HG02852 (cell line): ENCODE data around the gene PBX2.
"Not testable (repeated sequence)": the region's sequence is repeated elsewhere in the genome, so short reads cannot be mapped to it uniquely, and the experiment has no call there.

Experiments
- ATAC-seq: cut with Tn5 transposase; IDR thresholded peaks from one replicate; pipeline ENCODE4 v1.9.1; 2021; ENCODE audit warnings: mild to moderate bottlenecking, moderate library complexity; ENCODE audit not compliant: unreplicated experiment

PBX2 gene

DNA sequence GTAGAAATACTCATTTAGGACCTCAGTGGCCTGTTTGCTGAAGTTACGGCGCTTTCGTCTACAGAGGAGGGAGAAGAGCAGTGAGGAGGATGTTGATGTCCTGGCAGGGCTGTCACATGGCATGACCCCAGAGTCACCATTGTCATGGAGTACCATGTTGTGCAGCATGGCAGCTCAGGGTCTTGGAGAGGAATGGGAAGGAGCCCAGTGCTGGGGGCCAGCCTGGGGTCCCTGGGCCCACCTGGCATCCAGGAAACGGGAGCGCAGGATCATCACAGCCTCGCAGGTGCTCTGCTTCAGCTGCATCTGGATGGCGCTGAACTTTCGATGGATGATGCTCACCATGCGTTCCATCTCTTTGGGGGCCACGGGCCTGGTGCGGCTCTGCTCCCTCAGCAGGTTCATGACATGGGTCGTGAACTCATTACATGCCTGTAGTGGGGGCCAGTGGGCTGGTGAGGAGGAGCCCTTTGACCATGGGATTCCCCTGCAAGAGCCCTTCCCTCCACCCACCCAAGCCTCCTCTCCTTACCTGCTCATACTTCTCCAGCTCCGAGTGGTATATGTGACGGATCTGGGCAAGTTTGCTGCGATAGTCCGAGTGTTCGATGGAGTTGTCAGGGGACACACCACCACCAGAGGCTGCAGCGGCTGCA lies 2.1 kb downstream of the PBX2 start:
- ATAC-seq = not testable (repeated sequence)

DNA sequence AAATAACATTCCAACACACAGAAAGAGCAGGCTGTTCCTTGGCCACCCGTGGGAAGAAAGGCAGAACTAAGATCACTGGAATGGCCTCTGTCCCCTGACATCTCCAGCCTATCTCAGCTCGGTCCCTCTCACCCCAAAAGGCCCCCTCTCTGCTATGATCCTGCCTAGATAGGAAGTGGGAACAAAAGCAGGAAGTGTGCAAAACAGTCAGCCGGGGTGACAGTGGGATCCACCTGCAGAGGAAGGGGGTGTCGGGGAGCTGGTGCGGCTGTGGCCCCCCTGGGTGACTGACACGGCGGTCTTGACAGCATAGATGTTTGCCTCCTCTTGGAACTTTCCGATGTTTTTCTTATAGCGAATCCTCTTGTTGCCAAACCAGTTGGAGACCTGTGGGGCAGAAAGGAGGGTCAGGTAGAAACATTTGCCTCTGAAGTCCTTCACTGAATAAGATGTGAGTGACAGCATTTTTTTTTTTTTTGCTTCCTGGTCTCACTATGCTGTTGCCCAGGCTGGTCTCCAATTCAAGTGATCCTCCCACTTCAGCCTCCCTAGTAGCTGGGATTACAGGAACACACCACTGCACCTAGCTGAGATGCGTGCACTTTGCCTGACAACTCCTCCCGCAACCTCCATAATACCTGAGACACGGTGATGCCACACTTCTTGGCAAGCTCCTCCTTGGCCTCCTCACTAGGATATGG lies 2.8 kb downstream of the PBX2 start:
- no peak for ATAC-seq

DNA sequence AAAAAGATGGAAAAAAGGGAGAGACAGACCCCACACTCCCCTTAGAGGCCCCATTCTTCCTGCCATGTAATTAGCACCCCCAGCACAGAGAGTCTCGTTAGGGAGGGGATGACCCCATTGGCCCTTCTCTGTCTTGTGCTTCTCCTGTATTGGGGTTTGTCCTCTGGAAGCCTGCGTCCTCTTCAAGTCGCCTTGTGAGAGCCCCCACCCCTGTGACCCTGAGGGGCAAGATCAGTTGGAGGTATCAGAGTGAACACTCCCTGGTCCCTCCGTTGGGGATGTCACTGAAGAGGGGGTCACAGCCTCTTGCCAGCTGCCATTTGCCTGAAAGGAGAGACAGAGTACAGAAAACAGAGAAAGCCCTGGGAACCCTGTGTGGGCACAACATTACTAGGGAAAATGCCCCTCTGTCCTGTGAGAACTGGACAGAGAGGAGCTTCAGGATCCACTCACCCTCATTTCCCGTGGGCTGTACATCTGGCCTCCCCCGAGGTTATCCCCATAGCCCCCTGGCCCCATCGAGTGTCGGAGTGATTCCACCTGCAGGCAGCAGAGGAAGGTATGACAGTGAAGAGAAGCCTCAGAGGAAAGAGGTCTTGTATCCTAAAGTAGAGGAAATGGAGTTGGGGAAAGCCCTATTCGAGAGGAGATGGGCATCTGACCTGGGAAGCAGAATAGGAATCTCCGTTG lies 3.7 kb downstream of the PBX2 start:
- ATAC-seq = not testable (repeated sequence)

DNA sequence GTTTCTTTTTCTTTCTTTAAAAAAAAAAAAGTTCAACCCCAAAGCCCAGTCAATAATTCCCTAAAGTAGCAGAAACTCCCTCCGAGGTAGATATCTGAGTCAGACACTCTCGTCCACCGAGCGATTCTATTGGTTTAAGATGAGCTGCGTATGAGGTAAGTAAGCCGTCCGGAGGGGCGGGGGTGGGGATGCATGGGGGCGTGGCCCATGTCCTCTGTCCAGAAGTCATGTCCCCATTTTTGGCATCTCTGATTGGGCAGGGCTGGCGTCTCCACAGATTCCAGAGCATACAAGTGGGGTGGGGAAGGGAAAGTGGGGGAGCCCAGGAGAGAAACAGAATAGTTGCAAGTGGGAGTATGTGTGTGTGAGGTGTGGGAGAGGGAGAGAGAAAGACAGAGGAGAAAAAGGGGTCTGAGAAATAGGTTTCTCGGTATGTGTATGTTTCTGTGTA lies 4.3 kb downstream of the PBX2 start:
- ATAC-seq = not testable (repeated sequence)

DNA sequence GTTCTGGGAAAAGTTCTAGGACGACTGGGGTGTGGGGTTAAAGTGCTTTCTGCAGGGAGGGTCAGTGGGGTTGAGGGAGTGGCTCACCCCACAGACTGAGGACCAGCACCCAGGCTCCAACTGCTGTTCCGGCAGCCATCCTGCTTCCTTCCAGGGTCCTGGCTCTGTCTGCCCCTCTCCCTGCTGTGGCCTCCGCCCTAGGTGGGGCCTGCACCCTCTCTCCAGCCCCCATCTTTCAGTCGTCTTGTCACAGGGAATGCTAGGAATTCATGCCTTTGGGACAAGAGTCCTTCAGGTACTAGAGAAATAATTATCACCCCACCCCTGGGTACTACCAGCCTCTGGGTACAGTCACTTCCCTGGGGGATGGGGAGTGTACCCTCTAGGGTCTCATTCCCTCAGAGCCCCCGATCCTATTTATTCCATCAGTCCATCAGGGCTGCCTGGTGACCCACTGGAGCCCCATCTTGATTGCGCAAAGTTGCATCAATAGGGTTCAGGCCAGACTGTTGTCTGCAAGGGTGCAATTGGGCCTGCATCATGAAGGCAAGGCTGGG lies 5.8 kb downstream of the PBX2 start, which contains the start of gene AGER:
Gene AGER, minus strand, starts transcription at position 170 of the 557 bp plus-strand sequence. Its CDS starts 31 bp downstream, at position 139.
- ATAC-seq = no peak

DNA sequence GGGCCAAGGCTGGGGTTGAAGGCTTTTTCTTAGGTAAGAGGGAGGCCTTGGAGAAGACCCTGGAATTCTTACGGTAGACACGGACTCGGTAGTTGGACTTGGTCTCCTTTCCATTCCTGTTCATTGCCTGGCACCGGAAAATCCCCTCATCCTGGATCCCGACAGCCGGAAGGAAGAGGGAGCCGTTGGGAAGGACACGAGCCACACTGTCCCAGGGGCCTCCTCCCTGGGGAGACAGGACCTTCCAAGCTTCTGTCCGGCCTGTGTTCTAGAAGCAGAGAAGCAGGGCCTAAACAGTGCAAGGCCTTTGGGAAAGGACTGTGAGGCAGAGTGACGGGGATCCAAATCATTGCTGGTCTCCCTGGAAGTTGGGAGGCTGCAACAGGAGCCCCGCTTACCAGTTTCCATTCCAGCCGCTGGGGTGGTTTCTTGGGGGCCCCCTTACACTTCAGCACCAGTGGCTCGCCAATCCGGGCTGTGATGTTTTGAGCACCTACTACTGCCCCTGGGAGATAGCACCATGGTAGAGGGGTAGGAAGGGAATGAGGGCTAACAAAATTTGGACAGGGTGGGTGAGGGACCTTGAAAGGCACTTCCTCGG lies 6.4 kb downstream of the PBX2 start:
- ATAC-seq = no peak

DNA sequence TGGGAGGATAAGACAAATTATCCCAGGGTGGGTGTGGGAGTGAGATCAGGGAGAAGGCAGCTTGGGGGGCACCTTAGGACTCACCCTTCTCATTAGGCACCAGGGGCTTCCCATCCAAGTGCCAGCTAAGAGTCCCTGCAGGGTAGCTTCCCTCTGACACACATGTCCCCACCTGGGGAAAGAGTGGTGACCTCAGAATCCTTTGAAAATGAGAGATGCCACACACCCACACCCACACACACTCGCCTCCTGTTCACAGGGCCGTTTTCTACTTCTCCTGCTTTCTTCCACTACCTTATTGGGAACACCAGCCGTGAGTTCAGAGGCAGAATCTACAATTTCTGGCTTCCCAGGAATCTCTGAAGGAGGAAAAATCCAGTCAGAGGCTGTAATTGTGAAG lies 7.0 kb downstream of the PBX2 start:
- ATAC-seq = no peak

DNA sequence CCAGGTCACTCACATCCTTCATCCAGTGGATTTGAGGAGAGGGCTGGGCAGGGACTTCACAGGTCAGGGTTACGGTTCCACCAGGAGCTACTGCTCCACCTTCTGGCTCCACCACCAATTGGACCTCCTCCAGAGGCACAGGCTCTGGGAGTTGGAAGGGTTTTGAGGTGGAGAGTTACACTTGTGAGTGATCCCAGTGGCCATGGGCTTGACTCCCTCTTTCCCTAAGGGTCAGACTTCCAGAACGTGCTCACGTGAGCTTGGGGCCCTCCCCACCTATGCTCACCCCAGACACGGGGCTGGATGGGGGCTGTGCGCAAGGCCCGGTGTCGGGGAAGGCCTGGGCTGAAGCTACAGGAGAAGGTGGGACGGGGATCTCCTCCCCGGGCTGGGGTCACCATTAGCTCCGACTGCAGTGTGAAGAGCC lies 7.4 kb downstream of the PBX2 start:
- no peak for ATAC-seq

DNA sequence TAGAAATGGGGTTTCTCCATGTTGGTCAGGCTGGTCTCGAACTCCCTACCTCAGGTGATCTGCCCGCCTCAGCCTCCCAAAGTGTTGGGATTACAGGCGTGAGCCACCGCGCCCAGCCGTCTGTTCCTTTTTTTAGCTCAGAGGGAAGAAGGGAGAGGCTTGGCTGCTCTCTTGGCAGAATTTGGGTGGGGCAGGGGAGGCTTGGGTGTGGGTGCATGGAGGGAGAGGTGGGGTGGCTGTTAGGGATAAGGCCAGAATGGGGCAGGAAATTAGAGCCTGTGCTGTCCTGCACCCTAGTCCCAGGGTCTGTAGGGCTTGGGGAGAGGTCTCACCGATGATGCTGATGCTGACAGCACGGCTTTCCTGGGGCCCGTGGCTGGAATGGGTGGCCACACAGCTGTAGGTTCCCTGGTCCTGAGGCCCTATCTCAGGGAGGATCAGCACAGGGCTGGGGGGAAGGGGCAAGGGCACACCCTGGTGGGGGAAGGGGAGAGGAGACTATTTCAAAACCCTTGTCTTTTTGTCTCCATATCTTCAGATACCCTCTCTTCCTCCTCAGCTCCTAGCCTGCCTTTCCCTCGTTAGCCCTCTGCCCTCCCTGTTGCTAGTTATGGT lies 8.0 kb downstream of the PBX2 start:
- ATAC-seq = no peak

DNA sequence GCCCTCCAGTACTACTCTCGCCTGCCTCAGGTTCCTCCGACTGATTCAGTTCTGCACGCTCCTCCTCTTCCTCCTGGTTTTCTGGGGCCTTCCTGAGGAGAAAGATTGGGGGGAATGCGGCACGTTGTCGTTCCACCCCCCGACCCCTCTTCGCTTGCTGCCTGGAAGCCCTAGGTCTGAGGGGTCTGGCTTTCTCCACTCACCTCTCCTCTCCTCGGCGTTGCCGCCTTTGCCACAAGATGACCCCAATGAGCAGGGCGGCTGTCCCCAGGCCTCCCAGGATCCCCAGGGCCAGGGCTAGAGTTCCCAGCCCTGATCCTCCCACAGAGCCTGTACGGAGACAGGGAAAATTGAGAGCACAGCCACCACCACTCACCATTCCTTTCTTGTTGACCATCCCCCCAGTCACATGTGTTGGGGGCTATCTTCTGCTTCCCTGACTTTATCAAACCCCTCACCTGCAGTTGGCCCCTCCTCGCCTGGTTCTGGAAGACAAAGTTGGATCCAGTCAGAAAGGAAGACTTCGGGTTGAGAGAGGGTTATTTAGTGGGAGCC lies 8.8 kb downstream of the PBX2 start:
- ATAC-seq = no peak

DNA sequence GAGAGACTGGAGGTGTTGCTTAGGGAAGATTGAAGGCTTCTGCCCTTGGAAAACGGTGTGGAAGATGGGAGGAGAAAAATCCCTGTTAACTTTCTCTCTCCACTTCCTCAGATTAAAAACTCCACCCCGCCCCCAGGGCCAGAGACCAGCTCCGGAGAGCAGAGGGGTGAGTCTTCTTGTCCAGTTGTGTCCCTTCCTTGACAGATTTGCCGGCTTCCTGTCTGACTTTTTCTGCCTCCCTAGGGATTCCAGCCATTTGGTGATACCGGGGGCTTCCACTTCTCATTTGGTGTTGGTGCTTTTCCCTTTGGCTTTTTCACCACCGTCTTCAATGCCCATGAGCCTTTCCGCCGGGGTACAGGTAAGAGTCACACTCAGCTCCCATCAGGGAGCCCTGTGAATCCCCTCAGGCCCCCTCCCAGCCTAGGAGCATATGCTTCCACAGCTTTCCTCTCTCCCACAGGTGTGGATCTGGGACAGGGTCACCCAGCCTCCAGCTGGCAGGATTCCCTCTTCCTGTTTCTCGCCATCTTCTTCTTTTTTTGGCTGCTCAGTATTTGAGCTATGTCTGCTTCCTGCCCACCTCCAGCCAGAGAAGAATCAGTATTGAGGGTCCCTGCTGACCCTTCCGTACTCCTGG lies 10.1 kb downstream of the PBX2 start:
- no peak for ATAC-seq

DNA sequence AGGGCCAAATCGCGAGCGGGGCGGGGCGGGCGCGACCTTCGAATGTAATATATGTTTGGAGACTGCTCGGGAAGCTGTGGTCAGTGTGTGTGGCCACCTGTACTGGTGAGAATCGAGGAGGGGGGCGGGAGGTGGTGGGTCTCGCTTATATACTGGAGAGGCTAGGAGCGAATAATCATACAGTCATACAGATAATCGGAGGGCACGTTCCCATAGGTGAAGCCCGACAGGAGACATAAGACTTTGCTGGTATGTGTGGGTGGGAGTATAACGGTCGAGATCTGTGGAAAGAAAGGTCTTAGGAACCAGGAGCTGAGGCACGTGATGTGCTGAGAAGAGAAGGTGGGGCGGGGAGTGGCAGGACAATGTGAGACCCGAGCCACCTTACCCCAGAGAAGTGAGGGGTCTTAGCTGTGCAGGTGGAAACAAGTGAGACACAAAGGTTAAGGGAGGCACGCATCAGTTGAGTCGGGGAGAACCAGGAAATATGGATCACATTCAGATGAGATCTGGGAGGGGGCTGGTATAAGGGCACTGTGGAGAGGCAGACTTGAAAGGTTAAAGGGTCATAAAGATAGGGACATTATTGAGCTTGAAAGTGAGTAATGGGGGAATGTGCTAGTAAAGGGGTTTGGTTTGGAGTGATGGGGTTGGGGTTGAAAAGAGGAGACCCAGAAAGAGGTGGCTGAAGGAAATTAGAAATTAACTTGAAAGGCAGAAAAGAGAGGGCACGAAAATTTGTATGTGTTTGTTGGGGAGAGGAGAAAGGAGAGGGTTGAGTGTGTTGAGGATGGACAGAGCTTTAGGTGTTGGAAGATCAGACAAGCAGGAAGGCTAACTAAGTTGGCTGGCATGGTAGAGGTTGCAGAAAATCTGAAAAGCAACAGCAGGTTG lies 11.2 kb downstream of the PBX2 start:
- ATAC-seq = no peak

DNA sequence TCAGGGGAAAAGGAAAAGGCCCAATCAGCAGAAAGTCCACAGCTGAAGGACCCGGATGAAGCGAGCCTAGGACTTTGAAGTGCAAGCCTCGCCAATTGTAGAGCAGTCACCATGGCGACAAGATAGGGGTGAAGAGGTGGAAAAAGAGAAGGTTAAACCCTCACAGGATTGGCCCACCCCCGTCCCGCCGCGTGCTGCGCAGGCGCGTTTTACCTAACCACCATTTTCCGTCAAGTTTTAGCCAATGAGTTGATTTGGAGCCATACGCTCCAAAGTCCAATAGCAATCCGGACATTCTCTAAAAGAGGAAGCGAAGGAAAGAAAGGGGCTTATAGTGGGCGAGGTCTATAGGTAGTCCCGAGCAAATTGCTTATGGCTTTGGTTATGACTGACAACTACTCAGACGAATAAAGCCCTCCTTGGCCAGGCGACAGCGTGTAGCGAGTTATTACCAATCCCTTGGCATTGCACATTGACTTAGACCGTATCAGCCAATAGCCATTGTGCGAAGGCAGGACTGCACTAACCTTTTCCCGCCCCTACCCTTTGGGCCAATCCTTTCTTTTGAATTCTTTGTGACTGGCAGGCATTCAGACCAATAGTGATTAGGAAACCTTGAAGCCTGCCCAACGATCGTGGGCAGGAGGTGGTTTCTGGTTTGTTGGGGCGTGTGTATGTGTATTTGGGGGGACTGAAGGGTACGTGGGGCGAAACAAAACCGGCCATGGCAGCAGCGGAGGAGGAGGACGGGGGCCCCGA lies 12.0 kb downstream of the PBX2 start, which contains the start of gene RNF5:
Gene RNF5, plus strand, starts transcription at position 618 of the 759 bp plus-strand sequence. Its CDS starts 107 bp downstream, at position 725.
- peak; percentile 85 for ATAC-seq

DNA sequence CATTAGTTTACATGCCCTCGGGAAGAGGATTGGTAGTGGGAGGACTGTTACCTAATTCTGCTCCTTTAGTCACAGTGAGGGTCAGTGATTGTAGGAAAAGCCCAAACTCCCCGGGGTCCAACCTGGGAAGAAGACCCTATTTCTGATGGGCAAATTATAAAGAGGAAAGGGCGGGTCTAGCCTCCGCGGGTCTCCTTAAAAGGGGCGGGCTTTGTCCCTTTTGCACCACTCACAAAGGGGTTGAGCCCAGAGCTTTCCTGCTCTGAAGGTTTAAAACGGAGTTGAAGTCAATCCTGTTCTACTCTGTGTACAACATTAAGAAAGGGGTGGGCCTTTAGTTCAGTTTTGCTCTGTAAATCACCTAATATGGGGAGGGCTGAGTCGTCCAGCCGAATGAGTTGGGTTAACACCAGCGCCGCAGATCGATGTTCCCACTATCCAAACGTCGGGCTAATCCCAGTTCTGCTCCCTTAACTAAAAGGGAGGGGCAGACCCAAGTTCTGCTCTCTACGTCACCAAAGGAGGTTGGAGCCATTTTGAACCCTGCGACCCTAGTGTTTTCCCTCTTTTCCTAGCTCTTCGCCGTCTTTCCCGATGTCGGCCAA lies 12.7 kb downstream of the PBX2 start:
- ATAC-seq = no peak

DNA sequence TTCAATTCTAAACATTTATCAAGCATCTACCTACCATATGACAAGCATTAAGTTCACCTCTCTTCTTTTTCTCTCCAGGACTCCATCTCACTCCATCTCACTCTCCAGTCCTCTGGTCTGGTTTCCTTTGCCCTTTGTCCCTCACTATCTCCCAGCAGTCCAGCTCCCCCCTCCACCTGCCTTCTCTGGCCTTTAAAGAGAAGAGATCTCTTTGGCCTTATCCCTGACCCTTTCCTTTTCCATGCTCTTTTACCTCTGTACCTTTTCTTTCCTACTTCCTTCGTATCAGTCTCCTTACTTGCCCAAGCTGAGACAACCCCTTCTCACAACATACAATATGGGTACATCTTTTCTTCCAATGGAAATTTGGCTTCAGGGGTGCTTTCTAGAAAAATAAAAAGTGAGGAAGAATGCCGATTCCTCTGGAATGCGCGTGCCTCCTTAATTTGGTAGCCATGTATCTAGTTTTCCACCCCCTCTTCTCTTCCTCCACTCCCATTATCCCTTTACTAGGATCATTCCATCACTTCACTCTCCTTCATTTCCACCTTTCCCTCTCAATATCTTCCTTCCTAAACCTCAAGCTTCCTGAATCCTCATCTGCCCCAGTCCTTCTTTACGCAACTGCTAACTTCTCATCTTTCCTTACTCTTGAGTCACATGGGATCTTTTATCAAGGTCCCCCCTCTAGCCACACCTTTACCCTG lies 13.4 kb downstream of the PBX2 start:
- ATAC-seq = no peak

DNA sequence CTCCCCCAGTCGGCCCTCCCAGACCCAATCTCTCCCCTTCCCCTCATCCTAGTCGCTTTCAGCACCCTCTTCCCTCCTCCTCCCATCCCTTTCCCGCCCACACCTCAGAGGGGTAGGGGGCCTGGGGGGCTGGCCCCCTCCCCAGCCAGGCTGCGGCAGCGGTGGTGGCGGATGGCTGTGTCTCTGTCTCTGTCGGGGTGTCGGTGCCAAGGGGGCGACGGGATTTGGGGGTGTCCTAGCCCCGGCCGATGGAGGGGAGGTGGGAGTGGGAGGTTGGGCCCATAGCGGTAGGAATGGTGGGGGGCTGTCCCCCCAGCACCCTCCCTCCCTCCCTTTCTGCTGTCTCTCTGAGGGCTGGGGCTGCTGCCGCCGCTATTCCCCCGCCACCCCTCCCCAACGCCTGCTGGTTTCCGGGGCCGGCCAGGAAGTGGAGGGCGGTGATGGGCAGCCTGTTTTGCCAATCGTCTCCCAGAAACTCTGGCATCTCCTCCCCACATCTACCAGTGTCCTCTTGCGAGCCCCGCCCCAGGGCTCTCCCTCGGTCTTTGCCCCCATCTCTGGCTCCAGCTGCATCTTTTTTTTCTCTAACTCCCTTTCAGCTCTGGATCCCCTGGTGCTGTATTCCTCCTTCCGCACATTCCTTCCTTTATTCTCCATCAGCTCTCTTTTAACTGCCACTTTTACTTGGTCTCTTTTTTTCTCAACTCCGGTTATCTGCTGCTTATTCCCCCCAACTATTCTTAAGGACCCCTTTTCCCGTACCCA lies 14.1 kb downstream of the PBX2 start, which contains the start of gene AGPAT1:
Gene AGPAT1, minus strand, starts transcription at position 374 of the 765 bp plus-strand sequence. CDS start 4,588 bp downstream, outside the sequence.
- peak; percentile 36 for ATAC-seq
